ENCODE results near the gene PGLYRP1. TPM values are rescaled to one million over a fixed set of nuclear protein-coding genes. Genes with fewer than 3 reads are reported as not detected.

PGLYRP1 gene
- total RNA-seq, 4 donors from 2014 or later: not detected

GRCh38 chr19:46063201-46063600 is 40.3 kb upstream of the PGLYRP1 start:
- TF ChIP-seq CTCF (IDR thresholded peaks at IDR 0.05; ENCODE audit: low read depth): no peak

GRCh38 chr19:46060012-46060411 is 37.2 kb upstream of the PGLYRP1 start:
- no peak for TF ChIP-seq CTCF (IDR thresholded peaks at IDR 0.05; ENCODE audit: low read depth)

- no peak for TF ChIP-seq CTCF (IDR thresholded peaks at IDR 0.05; ENCODE audit: low read depth)
Observed at GRCh38 chr19:46058778-46059177, 35.9 kb upstream of the PGLYRP1 start.

GRCh38 chr19:46056536-46056935 is 33.7 kb upstream of the PGLYRP1 start:
- TF ChIP-seq CTCF (IDR thresholded peaks at IDR 0.05; ENCODE audit: low read depth): no peak

GRCh38 chr19:46052896-46053295 is 30.0 kb upstream of the PGLYRP1 start:
- TF ChIP-seq CTCF (IDR thresholded peaks at IDR 0.05; ENCODE audit: low read depth): no peak

GRCh38 chr19:46049597-46049996 is 26.7 kb upstream of the PGLYRP1 start:
- no peak for TF ChIP-seq CTCF (IDR thresholded peaks at IDR 0.05; ENCODE audit: low read depth)

- no peak for TF ChIP-seq CTCF (IDR thresholded peaks at IDR 0.05; ENCODE audit: low read depth)
Observed at GRCh38 chr19:46043519-46043918, 20.7 kb upstream of the PGLYRP1 start.
